Small intestine (tissue), 7 donors: ENCODE results near the gene GNA15. TPM values are rescaled to one million over a fixed set of nuclear protein-coding genes. Genes with fewer than 3 reads are reported as not detected.

Experiments used
- DNase-seq, 2 donors: peaks; one replicate each; pipeline versions ENCODE4 v3.0.0 to v3.0.0-alpha.2; 2013
- FAIRE-seq: peaks from 2 replicates; lab custom pipeline; 2012; peaks lifted over from hg19 to GRCh38; lab: Jason Lieb, UNC
- H3K27ac ChIP-seq, 3 donors: one replicate each; pipeline ENCODE4 v1.5.1; 2013; ENCODE audit warnings: low read length in 2 of 3, mild to moderate bottlenecking in 2 of 3, control low read depth in 1 of 3, inconsistent platforms in 1 of 3, low read depth in 1 of 3, moderate library complexity in 1 of 3
- H3K27me3 ChIP-seq, 3 donors: one replicate each; pipeline ENCODE4 v1.6.1; 2013; ENCODE audit warnings: low read length in 3 of 3, inconsistent platforms in 1 of 3; ENCODE audit not compliant: control insufficient read depth in 3 of 3, insufficient read depth in 3 of 3
- H3K36me3 ChIP-seq, 3 donors: one replicate each; pipeline ENCODE4 v1.6.1; 2013; ENCODE audit warnings: low read length in 3 of 3, inconsistent platforms in 1 of 3, low read depth in 1 of 3, mild to moderate bottlenecking in 1 of 3, moderate library complexity in 1 of 3; ENCODE audit not compliant: control insufficient read depth in 3 of 3, insufficient read depth in 2 of 3
- H3K4me1 ChIP-seq, 3 donors: one replicate each; pipeline ENCODE4 v1.6.1; 2013; ENCODE audit warnings: low read length in 2 of 3, inconsistent platforms in 1 of 3, low read depth in 1 of 3, mild to moderate bottlenecking in 1 of 3, moderate library complexity in 1 of 3; ENCODE audit not compliant: control insufficient read depth in 3 of 3, insufficient read depth in 2 of 3
- H3K4me3 ChIP-seq, 3 donors: one replicate each; pipeline ENCODE4 v1.5.1; 2013; ENCODE audit warnings: low read length in 3 of 3, control low read depth in 1 of 3, inconsistent platforms in 1 of 3, low read depth in 1 of 3, mild to moderate bottlenecking in 1 of 3, moderate library complexity in 1 of 3
- H3K9me3 ChIP-seq, 2 donors: one replicate each; pipeline ENCODE4 v1.6.1; 2013; ENCODE audit warnings: low read depth in 1 of 2, low read length in 1 of 2; ENCODE audit not compliant: control insufficient read depth in 2 of 2, insufficient read depth in 1 of 2
- WGBS, 3 donors: extraction: QIAGEN DNeasy Blood & Tissue Kit; methylation state at CpG; one replicate each; pipeline ENCODE4 v1.1.7; 2013; 5-methylcytosine and 5-hydroxymethylcytosine counted together
- polyA plus RNA-seq, 4 donors: library from polyadenylated mRNA; stranded (reverse) in 3 of 4; unstranded in 1 of 4; fragments of 200-250 nt in 3 of 4; fragments of 120-200 nt in 1 of 4; gene quantifications; one replicate each; pipeline versions ENCODE4 v1.2.1 to v1.2.3, GENCODE V29; 2013
- donor health status: healthy with polysubstance abuse.
- donor health status: control.
- donor health status: control.
- donor health status: Bipolar disorder and iron deficiency.
- donor health status: healthy.

Gene GNA15
- polyA plus RNA-seq, 4 donors = 0.67 to 2.1 (median 1.7) TPM

DNA sequence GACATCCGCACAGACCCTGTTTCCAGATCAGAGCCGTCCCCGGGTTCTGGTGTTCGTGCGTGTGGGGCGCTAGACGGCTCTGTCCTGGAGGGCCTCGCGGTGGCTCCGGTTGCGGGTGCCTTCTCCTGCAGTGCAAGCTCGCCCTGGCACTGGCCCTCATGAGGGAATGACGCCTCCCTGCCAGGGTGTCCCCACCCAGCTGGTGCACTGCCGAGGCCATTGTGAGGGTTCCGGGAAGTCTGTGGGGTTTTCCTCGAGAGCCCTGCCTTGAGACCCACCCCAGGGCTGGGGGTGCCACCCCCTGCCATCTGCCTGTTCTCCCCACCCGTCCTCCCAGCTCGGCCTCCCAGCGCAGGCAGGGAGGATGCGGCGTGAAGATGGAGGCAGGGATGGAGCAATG is 19.2 kb upstream of the GNA15 start:
- Histone ChIP-seq H3K4me1 (no peaks in the 10 kb centered on the region), H3K27me3 (no peaks in the 10 kb centered on the region), H3K36me3 (peaks cover 19 to 100% (median 38%) of the 10 kb centered on the region in 3 donors), H3K27ac (no peak overlapping the region), H3K9me3 (no peaks in the 10 kb centered on the region), H3K4me3 (no peak overlapping the region)
- FAIRE-seq = no peak
- 87 to 91% (median 89%) methylated on average over 21 of the region's 21 CpGs for WGBS, 3 donors
- no peak for DNase-seq

DNA sequence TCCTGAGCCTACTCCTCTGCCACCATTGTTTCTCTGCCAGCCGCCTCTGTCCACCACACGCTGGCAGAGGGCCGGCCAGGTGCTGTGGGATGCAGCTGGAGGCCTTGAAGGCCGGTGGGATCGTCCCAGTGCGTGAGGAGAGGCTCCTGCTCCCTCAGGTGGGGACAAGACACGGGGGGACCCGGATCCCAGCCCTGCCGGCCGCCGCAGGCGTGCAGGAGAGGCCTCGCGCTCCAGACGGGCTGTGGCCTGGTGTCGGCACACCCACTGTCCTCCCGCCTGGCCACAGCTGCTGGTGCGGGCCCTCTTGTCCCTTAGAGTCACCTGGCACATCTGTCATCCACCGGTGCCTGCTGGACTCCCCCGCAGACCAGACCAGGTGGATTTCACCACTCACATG is 18.1 kb upstream of the GNA15 start:
- Histone ChIP-seq H3K4me1 (no peaks in the 10 kb centered on the region), H3K4me3 (no peak overlapping the region), H3K27me3 (no peaks in the 10 kb centered on the region), H3K27ac (no peak overlapping the region), H3K36me3 (peaks cover 24 to 100% (median 30%) of the 10 kb centered on the region in 3 donors), H3K9me3 (no peaks in the 10 kb centered on the region)
- DNase-seq (no peak), FAIRE-seq (no peak)
- WGBS, 3 donors = 87 to 92% (median 89%) methylated on average over 17 to 20 of the region's 20 CpGs

GRCh38 chr19:3118232-3119070 is 17.4 kb upstream of the GNA15 start:
- FAIRE-seq (no peak), DNase-seq (no peak)
- Histone ChIP-seq H3K27me3 (no peaks in the 10 kb centered on the region), H3K4me1 (no peaks in the 10 kb centered on the region), H3K9me3 (no peaks in the 10 kb centered on the region), H3K27ac (no peak overlapping the region), H3K36me3 (peaks cover 26 to 100% (median 30%) of the 10 kb centered on the region in 3 donors), H3K4me3 (no peak overlapping the region)
- WGBS, 3 donors = 92% methylated on average over 42 of the region's 42 CpGs

DNA sequence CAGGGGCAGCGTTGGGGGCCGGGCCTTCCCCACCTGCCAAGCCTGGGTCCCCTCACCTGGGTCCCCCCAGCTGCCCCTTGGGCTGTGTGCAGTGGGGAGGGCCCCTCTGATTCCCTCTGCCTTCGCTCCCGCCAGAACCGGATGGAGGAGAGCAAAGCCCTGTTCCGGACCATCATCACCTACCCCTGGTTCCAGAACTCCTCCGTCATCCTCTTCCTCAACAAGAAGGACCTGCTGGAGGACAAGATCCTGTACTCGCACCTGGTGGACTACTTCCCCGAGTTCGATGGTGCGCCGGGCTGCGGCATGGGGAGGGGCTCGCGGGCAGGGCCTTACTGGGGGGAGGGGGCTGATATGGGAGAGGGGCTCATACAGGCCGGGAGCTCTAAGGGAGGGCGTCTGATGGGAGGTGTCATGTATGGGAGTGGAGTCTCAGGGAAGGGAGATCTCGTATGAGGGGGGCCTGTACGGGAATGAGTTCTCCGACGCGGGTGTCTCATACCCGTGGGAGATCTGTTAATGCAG is 16.7 kb upstream of the GNA15 start:
- H3K36me3 ChIP-seq = peaks cover 24 to 99% (median 29%) of the 10 kb centered on the region in 3 donors
- DNase-seq (no peak), FAIRE-seq (no peak)
- no peak overlapping the region for H3K4me3 ChIP-seq
- no peaks in the 10 kb centered on the region for H3K27me3 ChIP-seq
- H3K27ac ChIP-seq = no peak overlapping the region
- no peaks in the 10 kb centered on the region for H3K9me3 ChIP-seq
- WGBS, 3 donors = 91 to 93% (median 92%) methylated on average over 23 of the region's 23 CpGs
- no peaks in the 10 kb centered on the region for H3K4me1 ChIP-seq

DNA sequence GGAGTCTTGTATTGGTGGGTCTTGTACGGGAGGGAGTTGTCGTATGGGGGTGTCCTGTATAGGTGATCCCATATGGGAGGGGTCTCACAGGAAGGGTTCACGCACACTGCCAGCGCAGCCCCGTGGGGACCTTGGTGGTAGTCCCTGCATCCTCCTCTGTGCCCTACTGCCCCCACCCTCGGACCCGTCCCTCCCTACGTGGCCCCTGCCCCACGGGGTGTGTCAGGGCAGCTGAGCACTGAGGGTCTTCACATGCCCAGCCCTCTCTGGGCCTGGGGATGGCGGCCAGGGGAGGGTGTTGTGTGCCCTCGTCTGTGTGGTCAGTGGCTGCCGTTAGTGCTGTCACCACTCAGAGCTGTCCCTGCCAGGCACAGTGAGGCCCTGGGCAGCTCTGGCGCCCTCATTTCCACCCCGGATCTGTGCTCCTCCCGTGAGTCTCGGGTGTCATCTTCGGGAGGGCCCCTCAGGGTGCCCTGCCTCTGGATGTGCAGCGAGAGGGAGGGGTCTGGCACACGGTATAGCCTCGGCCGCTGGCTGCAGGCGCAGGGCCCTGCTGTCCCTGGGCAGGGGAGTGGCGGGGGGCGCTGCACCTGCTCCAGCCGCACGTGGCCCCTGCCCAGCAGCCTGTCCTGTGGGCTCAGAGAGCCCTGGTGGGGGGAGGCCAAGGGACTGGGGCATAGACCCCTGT is 16.0 kb upstream of the GNA15 start:
- H3K4me1 ChIP-seq = no peaks in the 10 kb centered on the region
- H3K4me3 ChIP-seq = no peak overlapping the region
- DNase-seq = no peak
- FAIRE-seq = no peak
- peaks cover 20 to 92% (median 23%) of the 10 kb centered on the region in 3 donors for H3K36me3 ChIP-seq
- no peaks in the 10 kb centered on the region for H3K27me3 ChIP-seq
- H3K27ac ChIP-seq = no peak overlapping the region
- 81 to 85% (median 82%) methylated on average over 17 to 26 of the region's 26 CpGs for WGBS, 3 donors
- no peaks in the 10 kb centered on the region for H3K9me3 ChIP-seq

- no peaks in the 10 kb centered on the region for H3K4me1 ChIP-seq
- no peak overlapping the region for H3K4me3 ChIP-seq
- H3K27me3 ChIP-seq = no peaks in the 10 kb centered on the region
- WGBS, 3 donors = 87 to 91% (median 87%) methylated on average over 35 to 38 of the region's 38 CpGs
- DNase-seq = peak in 1 of 2 donors; percentile 23
- no peaks in the 10 kb centered on the region for H3K9me3 ChIP-seq
- peaks cover 19 to 83% (median 20%) of the 10 kb centered on the region in 3 donors for H3K36me3 ChIP-seq
- no peak for FAIRE-seq
- no peak overlapping the region for H3K27ac ChIP-seq
Observed at GRCh38 chr19:3120611-3121276, 15.1 kb upstream of the GNA15 start.

DNA sequence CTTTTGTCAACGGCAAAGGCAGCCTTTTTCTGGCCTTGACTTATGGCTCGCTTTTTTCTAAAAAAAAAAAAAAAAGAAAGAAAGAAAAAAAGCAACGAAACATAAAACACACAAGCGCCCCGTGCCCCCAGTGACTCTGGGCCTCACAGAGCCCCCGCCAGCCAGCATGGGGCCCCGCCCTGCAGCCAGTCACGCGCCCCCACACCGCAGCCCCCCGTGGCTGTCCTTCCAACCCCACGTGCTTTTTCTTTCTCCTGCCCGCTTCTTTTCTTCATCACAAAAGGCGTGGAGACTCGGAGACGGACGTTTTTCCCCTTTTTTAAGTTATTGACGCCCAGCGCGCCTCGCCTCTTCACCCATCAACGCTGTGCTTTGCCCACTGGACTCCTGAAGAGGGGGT is 14.4 kb upstream of the GNA15 start:
- FAIRE-seq (no peak), DNase-seq (no peak)
- peaks cover 17 to 76% (median 19%) of the 10 kb centered on the region in 3 donors for H3K36me3 ChIP-seq
- no peaks in the 10 kb centered on the region for H3K4me1 ChIP-seq
- WGBS, 3 donors = 86 to 89% (median 87%) methylated on average over 21 to 22 of the region's 22 CpGs
- no peak overlapping the region for H3K4me3 ChIP-seq
- H3K27ac ChIP-seq = no peak overlapping the region
- no peaks in the 10 kb centered on the region for H3K27me3 ChIP-seq
- H3K9me3 ChIP-seq = no peaks in the 10 kb centered on the region
